Femur (tissue), 1 donor: ENCODE results near the gene OCA2.
"Not testable (repeated sequence)": the region's sequence is repeated elsewhere in the genome, so short reads cannot be mapped to it uniquely, and the experiment has no call there.

Experiments used
- DNase-seq: peaks from one replicate; pipeline ENCODE4 v3.0.0-alpha.2; 2017

The OCA2 gene

DNA sequence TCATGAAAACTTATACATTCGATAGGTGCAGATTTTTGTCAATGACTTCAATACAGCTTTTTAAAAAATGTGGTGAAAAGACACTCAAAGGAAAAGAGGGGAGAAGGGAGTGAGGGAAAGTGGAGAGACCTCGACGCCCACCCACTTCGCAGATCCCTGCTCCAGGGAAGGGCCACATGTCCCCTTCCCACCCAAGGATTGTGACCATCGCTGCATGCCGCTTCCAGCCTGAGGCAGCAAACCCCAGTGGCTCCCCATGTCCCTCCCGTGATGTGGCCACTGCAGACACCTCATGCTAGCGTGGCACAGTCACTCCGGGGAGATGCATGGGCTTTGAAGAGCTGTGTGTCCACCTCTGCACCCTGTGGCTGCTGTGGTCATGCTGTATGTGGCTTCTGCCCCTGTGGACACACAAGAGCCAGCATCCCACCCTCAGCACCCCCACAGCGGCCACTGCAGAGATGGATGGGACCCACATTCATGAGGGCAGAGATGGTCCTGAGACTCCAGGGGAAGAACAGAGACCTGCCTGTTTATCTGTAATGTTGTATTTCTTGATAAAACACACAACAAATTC is 230.2 kb downstream of the OCA2 start:
- no peak for DNase-seq

DNA sequence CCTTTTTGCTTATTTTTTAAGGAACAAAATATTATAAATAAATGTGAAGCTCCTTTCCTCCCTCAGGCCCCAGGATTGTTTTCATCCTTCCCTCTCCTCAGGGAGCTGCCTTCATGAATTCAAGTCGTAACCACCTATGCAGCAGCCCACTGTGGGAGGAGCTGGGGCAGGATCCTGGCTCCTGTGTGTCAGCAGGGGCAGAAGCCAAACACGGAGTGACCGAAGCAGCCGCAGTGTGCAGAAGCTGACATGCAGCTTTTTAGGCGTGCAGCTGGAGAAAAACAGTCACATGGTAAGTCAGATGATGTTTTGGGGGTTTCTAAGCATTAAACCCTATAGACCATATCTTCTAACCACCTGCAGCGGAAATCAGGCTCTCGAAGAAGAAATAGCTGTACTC is 231.3 kb downstream of the OCA2 start:
- DNase-seq, result no peak

DNA sequence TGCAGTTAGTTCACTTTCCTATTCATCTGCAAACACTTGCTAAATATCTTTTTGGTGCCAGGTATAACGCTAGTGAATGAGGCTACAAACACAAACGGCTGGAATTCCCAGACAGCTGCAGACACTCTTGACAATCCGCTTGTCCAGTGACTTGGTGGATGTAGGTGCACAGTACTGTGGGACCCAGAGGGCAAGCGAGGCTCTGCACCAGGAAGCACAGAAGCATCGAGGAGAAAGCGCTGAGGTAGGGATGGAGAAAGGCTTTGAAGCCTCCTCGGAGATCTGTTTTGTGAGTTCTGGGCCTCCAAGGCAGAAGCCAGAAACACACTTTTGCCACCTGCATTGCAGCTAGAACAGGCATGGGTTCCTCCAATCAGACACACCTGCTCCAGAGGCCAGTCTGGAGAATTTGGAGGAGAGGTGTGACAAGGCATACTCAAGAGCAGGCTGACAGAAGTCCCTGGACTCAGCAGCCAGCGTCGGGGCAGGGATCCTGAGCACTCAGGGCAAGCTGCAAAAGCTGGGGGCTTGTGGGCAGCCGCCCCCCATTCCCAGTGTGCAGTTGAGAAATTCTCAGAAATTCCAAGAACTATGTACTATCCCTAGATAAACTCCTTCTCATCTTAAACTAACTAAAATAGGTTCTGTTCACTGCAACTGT is 232.5 kb downstream of the OCA2 start:
- DNase-seq, result no peak

DNA sequence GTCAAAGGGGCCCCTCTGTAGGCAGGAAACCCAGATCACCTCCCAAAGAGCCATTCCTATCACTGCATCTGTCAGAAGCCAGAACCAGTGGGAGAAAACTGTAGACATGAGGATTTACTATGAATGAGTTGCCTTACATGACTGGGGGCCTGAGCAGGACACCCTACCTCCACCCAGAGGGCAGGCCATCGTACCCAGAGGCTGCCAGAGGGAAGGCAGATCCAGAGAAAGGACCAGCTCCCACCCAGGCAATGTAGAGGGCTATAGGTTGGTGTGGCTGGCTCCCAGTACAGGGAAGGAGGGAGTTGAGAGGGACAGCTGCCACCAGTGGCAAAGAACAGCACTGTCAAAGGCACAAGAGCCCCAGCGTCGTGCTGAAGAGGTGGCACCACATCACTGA is 233.2 kb downstream of the OCA2 start:
- no peak for DNase-seq

DNA sequence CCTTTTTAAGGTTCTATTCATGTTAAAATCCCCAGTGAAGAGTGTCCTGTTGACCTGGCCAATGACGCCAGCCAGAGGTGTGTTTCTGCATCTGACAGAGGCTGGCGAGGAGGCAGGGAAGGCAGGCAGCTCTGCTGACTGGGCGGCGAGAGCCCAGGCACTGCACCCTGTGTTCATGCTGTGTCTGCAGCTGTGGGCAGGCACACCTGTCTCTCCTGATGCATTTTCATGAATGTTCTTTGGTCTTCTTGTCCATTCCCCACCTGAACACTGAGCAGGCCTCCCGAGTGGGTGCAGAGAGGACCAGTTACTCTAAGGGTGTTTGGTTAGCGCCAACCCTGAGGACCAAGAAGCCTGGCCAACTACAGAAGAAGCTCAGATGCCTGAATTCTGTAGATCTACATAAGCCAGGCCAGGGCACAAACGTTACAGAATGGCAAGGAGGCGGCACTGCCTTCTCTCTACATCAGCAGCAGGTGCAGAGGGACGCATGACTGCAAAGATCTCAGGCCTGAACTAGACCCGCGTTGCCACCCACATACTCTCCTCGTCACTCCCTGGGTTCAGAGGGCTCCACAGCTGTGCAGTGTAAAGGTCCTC is 233.7 kb downstream of the OCA2 start:
- DNase-seq, result no peak

DNA sequence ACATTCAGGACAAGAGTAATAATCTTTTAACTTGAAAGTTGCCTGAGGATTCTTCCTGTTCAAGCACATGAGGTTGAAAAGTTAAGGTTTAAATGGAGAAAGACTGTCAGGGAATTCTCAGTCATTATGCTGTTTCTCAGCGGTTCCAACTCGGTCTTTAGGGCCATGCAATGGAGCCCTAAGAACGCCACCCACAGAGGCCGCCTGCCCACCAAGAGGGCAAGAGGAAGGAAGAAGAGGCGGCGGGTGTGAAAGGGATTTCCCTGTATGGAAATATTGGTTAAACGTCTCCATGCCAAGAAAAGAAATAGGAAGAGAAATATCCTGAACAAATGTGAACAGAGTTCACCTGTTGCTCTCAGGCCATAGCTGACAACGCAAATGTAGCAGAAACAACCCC is 234.4 kb downstream of the OCA2 start:
- no peak for DNase-seq

DNA sequence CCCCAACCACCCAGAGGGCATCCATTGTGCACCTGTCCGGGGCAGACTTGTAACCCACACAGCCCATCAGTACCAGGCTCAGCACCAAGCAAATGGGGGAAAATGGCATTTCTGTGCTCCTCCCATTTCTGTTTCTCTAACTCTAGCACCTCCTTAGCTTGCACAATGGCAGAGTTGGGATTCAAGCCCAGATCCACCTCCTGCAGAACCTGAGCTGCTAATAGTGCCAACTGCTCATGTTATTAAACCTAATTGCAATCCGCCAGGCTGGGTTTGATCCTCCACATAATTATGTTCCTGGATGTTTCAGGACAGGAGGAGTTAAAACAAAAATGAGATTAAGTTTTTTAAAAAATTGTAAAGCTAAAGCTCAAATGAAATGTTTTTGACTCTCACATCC is 235.0 kb downstream of the OCA2 start:
- no peak for DNase-seq

DNA sequence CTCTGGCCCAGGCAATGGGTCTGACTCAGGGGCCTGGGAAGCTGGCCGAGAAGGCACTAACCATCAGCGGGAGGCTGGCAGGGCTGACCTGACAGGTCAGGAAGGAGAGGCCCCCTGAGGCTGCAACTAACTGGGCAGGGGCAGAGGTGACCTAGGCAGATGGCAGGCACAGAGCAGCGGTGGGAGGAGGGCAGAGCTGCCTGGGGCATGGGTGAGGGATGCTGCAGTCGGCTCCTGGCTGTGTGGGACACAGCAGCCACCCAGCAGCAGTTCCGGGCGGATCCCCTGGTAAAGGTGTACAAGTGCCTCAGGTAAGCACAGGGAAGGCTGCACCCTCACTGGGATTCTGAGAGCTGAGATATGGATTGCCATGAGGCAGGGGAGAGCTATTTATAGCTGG is 236.1 kb downstream of the OCA2 start:
- DNase-seq, result no peak

DNA sequence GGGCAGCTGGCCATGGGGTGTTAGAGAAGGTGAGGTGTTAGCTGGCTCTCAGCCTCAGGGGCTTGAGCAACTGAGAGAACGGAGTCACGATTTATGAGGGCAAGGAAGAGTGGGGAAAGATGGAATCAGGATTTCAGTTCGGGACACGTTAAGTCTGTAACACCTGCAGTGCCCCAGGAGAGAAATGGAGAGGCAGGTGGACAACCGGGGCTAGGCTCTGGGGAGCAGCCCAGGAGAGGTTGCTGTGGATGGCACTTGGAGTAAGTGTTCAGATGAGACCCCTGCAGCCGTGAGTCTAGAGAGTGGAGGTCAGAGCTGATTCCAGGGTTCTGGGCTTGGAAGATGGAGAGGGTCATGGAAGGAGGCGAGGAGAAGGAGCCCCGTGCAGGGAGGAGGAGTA is 237.9 kb downstream of the OCA2 start:
- DNase-seq, result no peak

DNA sequence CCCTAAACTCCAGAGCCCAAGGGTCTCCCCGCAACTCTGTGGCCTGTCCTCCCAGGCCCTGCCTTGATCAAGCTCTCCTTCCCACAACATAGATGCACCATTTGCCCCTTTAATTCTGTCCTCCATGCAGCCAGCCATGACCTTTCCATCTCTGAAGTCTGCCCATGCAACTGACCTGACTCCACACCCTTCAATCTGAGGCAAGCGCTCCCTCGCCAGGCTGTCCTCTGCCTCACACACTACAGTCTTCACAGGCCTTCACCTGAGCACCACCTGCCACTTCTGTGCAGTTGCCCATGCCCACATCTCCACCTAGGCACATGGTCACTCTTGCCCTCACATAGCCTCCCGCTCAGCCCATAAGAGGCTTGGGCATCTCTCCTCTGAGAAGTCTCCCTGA is 244.0 kb downstream of the OCA2 start:
- no peak for DNase-seq

DNA sequence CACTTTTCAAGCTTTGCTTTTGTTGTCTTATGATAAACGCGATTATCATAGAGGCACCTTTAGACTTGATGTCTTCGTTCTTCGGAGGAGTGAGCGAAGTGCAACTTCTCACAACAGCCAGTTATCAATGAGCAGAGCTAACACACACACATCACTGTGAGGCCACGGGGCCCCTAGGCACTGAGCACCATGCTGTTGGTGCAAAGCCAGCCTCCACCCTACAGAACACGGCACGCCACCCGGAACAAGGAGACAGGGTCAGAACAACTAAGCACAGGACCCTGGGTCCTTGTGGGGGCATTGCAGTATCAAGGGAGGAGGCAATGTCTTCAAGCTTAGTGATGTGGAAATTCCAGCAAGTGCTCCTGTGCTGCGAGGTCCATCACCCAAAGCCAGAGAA is 244.5 kb downstream of the OCA2 start:
- no peak for DNase-seq

DNA sequence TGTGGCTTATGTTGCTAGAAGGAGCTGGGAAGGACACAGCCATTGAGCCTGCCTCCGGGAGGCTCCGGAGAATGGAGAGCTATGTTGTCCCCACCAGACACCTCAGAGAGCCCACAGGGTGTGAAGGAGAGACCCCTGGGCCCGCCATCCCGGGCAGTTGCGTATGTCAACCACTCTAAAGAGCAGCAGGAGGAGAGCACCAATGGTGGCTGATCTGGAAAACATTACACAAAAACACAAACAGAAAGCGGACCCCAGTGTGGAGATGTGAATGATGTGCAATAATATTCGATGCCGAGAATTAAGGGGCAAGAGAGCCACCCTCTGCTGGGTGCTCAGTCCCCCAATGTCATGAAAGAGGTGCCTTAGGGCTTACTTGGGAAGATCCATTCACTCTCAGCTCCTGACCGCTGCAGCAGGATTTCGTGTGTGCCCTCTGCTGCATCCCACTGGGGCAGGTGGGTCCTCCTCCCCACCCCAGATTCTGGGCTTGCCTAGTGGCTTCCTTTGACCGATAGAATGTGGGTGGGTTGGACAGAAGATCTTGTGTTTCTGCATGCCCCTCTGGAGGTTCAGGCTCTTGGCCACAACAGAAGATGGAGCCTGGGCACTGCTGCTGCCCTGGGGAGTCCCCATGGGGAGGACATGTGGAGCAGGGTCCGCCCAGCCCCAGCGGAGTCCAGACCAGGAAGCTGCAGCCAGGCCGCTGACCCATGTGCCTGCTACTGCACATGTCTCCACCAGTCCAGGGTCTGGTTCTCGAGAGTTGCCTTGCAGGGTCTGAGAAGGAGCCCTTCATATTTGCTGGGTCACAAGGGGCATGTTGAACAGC is 245.3 kb downstream of the OCA2 start:
- no peak for DNase-seq

DNA sequence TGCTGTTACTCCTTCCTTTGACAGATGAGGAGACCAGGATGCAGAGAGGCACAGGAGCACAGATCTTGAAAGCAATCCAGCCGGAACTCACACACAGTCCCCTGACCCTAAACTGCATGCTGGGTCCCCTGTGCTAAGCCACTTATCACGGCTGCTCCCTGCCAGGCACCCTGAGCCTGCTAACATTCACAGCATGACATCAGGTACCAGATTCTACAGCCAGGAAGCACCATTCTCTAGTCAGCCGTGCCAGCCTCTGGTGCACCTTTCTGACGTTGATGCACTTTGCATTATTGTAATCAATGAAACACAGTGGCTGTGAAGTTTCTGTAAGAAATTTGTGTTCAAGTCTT is 247.3 kb downstream of the OCA2 start:
- DNase-seq, result no peak

DNA sequence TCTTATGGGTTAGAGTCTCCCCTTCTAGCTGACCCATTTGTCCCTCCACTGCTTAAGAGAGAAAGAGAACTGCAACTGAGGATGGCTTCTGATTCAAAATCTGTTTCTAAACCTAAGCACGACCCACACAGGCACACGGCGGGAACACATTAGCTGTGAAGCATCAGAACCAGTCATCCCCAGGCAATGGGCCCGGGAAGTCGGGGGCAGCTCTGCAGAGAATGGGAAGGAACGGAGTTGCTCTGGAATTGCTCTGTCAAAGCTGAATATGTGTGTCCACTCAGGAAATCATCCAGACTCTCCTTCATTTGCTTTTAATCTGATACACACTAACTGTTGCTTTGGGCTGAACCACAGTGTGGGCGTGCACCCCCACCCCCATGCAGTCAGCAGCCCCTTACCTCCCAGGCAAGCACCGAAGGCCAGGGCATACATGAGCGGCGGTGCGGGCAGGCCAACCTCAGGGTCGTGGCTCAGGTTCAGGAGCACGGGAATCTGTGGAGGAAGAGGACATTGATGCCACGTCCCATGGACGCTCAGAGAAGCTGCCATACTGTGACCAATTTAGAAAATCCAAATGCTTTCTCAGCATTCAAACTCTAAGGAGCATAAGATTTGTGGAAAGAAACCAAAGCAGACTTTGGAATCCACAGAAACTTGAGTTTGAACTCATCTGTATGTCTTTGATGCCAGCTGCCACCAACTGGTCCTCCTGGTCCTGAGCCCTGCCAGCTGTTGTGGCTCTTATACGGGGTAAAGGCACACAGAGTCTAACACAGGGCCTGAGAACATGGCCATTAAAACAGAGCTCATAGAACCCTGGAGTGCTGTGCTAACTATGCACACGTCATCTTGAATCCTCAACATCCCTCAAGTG is 247.9 kb downstream of the OCA2 start:
- DNase-seq, result no peak

DNA sequence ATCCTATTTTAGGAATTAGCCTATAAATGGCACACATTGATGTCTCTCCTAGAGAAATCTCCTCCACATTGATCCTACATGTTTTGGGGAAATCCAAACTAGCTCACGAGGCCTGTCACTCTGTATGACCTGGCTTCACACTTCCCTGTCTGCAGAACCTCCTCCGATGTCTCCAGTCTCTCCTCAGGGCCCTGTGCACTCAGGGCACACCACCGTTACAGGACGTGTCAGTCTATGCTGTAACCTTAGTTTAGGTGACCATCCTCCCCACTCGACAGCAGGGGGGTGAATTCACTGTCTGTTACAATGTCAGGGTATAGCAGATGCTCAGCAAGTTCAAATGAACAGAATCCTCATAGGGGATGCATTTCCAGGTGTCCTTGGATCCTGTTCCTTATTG is 249.1 kb downstream of the OCA2 start:
- no peak for DNase-seq

DNA sequence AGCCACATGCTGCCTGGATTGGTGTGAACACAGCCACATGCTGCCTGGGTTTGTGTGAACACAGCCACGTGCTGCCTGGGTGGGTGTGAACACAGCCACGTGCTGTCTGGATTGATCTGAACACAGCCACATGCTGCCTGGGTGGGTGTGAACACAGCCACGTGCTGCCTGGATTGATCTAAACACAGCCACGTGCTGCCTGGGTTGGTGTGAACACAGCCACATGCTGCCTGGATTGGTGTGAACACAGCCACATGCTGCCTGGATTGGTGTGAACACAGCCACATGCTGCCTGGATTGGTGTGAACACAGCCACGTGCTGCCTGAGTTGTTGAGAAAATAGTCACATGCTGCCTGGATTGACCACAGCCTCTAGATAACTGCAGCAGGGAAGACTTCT is 250.2 kb downstream of the OCA2 start:
- not testable (repeated sequence) for DNase-seq

DNA sequence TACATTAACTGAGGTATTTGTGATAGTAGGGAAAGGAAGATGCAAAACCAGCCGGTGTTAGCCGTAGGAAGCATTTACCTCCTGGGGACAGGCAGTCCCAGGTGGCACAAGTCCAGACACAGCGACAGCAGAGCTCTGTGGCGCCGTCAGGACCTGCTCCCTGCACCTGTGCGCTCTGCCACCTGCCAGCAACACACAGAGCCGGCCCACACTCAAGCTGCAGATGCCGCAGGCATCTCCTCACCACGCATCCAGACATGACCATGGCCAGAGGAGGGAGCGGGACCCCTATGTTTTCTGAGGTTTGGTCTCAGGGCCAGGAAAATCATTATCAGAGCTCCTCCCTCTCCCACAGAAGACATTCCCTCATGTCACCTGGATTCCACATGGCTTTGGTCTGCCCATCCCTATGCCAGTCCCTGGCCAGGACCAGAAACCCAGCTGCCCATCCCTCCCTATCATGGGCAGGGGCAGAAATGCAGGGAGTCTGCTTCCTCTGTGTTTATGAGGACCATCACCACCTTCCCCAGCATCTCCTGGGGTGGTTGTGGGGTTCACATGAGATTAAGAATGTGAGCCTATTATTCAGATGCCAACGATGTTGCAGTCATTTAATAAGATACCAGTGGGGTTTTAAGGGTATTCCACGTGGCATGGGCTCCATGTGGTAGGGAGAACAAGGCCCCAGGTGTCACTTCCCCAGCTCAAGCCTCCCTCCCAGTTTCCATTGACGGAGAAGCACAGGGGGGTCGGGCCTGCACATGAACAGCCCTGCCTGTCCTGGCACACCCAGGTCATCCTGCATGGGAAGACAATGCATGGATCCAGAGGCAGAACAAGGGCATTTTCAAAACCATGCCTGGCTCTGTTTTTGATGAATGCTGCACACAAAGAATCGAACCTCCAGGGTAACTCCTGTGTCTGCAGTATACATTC is 251.1 kb downstream of the OCA2 start:
- no peak for DNase-seq

DNA sequence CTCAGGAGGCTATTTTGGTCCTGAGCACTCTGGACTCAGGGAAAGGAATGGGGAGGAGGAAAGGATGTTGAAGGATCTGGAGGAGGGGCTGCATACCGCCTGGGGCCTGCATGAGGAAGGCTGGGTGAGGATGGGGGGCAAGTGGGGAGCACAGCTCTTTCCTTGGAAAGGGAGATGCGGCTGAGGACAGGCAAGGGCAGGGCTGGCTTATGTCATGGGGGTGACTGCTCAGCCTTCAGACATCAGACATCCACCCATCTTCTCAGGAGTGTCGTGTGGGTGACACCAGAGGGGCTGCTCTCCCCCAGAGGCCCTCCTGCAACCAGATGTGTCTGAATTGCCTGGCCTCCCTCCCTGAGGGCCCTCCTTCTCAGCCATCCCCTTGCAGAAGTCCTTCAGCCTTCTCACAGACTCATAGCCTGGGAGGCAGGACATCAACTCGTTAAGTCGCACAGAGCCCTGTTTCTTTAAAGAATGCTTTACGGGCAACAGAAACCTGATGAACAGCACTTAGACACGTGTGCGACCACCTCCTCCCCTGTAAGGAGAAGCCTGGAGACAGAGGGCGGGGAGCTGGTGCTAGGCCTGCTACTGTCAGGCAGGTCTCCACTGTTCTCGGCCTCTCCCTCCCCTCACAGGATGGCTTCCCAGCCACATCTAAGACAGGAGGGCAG is 252.3 kb downstream of the OCA2 start:
- no peak for DNase-seq

DNA sequence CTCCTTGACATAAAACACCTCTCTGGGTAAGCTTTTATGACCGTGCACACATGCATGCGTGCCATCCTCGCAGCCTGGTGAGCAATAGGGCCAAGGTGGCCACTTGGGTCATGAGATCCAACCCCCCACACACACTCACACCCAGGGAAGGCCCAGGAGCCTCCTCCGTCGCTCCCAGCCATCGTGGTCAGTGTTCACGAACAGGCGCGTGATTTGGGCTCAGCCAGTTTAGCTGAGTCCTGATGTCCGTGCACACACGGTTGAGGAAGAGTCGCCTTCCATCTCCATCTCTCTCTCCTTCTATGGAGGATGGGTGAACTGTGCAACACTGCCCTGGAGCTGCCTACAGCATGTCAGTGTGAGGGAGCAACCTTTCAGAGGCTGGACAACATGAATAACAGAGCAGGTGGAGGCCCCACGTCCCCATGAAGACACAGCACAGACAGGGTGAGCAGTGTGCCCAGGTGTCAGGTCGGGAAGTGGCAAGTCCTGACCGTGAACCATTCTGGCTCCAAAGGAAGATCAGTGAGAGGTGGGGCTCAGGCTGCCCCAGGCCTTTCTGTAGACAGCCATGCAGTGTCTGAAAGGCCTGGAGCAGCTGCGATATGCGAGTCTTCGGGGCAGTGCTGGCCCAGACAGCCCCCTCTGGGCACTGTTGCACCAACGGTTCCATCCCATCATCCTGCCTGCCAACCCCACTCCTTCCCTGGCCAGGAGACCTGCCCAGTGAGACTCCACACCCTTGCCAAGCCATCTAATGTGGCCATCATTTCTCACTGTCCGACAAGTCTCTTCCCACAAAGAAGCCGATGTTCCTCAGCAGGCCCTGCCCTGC is 253.4 kb downstream of the OCA2 start:
- DNase-seq, result no peak

DNA sequence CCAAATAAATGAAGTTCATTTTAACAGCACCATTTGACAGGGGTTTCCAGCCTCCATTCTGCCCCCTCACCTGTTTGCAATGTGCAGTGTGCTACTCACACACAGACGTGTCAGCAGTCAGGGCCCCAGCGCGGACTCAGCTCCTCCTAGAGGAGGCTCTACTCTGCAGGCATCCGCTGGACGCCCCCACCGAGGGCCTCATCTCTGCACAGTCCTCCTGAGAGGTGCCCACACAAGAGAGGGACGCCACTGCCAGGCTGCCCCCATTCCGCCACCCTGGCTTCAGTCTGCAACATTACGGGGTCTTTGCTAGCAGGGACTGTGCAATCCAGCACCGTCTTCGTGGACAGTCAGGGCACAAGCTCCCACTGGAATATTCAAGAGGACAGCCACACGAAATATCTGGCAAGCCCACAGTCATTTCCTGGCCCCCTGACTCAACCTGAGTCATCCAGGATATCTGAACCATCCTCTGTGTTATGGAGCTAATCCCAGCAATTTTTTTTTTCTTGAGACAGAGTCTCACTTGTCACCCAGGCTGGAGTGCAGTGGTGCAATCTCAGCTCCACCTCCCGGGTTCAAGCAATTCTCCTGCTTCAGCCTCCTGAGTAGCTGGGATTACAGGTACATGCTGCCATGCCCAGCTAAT is 255.0 kb downstream of the OCA2 start:
- DNase-seq, result no peak
